GM18909 (cell line): ENCODE data around the gene PITPNM1.

ENCODE experiments used
- ATAC-seq: cut with Tn5 transposase; IDR thresholded peaks from one replicate; pipeline ENCODE4 v1.9.1; 2021; ENCODE audit warnings: mild to moderate bottlenecking; ENCODE audit not compliant: unreplicated experiment, poor library complexity

The PITPNM1 gene

GRCh38 chr11:67504005-67504949, 886 bp downstream of the PITPNM1 start:
- no peak for ATAC-seq

GRCh38 chr11:67503119-67504004, 1.8 kb downstream of the PITPNM1 start:
- ATAC-seq: no peak

GRCh38 chr11:67502328-67502979, 2.7 kb downstream of the PITPNM1 start:
- ATAC-seq: no peak

- ATAC-seq: no peak
These were observed 3.3 kb downstream of the PITPNM1 start for GRCh38 chr11:67501854-67502253.

- no peak for ATAC-seq
These were observed 4.1 kb downstream of the PITPNM1 start for GRCh38 chr11:67500831-67501715.

GRCh38 chr11:67500484-67500821, 4.7 kb downstream of the PITPNM1 start:
- no peak for ATAC-seq

GRCh38 chr11:67499808-67500483, 5.2 kb downstream of the PITPNM1 start:
- no peak for ATAC-seq

GRCh38 chr11:67498544-67498972, 6.6 kb downstream of the PITPNM1 start:
- no peak for ATAC-seq

- no peak for ATAC-seq
These were observed 7.4 kb downstream of the PITPNM1 start for GRCh38 chr11:67497656-67498291.

- no peak for ATAC-seq
These were observed 9.1 kb downstream of the PITPNM1 start for GRCh38 chr11:67496113-67496512.

- ATAC-seq: no peak
These were observed 9.7 kb downstream of the PITPNM1 start for GRCh38 chr11:67495234-67496005.

GRCh38 chr11:67494371-67495233, 10.6 kb downstream of the PITPNM1 start:
- ATAC-seq: no peak

- ATAC-seq: no peak
These were observed 11.4 kb downstream of the PITPNM1 start for GRCh38 chr11:67493548-67494370.

GRCh38 chr11:67492801-67493547, 12.2 kb downstream of the PITPNM1 start:
- no peak for ATAC-seq

GRCh38 chr11:67492069-67492727, 13.0 kb downstream of the PITPNM1 start:
- ATAC-seq: no peak
